ENCODE measurements around the gene CACNA1B. TPM values are rescaled to one million over a fixed set of nuclear protein-coding genes. Genes with fewer than 3 reads are reported as not detected.

The CACNA1B gene
- total RNA-seq, 1 experiment from 2014 or later, result 7.8 TPM

DNA sequence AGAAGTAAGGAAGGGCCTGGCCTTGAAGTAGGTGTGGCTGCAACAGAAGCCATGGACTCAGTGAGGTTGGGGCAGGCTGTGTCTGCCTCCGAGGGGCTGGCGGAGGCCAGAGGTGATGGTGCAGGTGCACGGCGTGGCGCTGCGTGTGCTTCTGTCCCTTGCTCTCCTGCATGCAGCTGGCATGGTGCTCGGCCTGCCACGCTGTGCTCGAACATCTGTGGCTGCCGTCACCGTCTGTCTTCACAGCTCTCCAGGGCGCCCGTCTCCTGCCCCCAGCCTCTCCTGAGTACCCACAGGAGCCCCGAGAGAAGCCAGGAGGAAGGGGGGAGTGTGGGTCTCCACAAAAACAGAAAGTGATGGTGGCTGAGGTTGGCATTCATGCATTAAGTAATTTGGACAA, 193.7 kb downstream of the CACNA1B start:
- peak overlapping the region in 2 of 3 experiments; percentile 64 to 85; a peak in 2 of 7 replicates for H3K27ac Mint-ChIP-seq
- Histone ChIP-seq H4K8ac (replicated peaks; ENCODE audit: insufficient read length, low read depth, low read length) (no peak overlapping the region), H3K56ac (ENCODE audit: insufficient read length, low read depth, low read length) (no peak overlapping the region), H3K14ac (ENCODE audit: insufficient read depth, low read length) (no peak overlapping the region), H3K79me1 (ENCODE audit: insufficient read depth, low read depth, low read length, poor library complexity, severe bottlenecking) (no peaks in the 10 kb centered on the region), H3K9me3 (ENCODE audit: control insufficient read depth, low read depth, low read length) (no peaks in the 10 kb centered on the region), H3K4me2 (ENCODE audit: insufficient read depth, insufficient read length, low read length) (no peak overlapping the region), H4K91ac (ENCODE audit: insufficient read length, low read depth, low read length) (no peak overlapping the region), H2BK12ac (ENCODE audit: insufficient read length, low read depth, low read length) (no peak overlapping the region), H2BK15ac (ENCODE audit: low read depth, low read length) (no peak overlapping the region), H3K79me2 (ENCODE audit: insufficient read depth, low read length) (no peaks in the 10 kb centered on the region), H3T11ph (ENCODE audit: low read length) (no peak overlapping the region), H3K4me1 (ENCODE audit: insufficient read depth, low read length) (peaks cover 3% of the 10 kb centered on the region; the same call in 1 of the 2 replicates), H3K27me3 (ENCODE audit: insufficient read depth, low read length) (no peaks in the 10 kb centered on the region), H2BK20ac (ENCODE audit: low read depth, low read length, poor library complexity, severe bottlenecking) (no peak overlapping the region), H3K27ac (ENCODE audit: insufficient read length, low read depth, low read length) (no peak overlapping the region), H2BK120ac (ENCODE audit: low read depth, low read length, poor library complexity, severe bottlenecking) (no peak overlapping the region), H4K20me1 (ENCODE audit: control insufficient read depth, insufficient read depth, insufficient read length) (no peaks in the 10 kb centered on the region), H4K5ac (ENCODE audit: insufficient read length, low read depth, low read length) (no peak overlapping the region), H2AK5ac (ENCODE audit: insufficient read length, low read length) (no peak overlapping the region), H2BK5ac (ENCODE audit: insufficient read length, low read length) (no peak overlapping the region), H3K23ac (ENCODE audit: insufficient read length, low read depth, low read length) (no peak overlapping the region), H3K9ac (ENCODE audit: extremely low read depth, insufficient read length, low read length) (no peak overlapping the region), H3K18ac (ENCODE audit: insufficient read length, low read depth, low read length) (no peak overlapping the region), H3K23me2 (ENCODE audit: insufficient read length, low read depth, low read length, poor library complexity, severe bottlenecking) (peaks cover 3% of the 10 kb centered on the region), H2AFZ (ENCODE audit: low read length) (no peak overlapping the region), H3K4ac (ENCODE audit: low read depth, low read length) (no peak overlapping the region)
- peaks cover 1% of the 10 kb centered on the region; the same call in 1 of the 2 replicates for H3K27me3 Mint-ChIP-seq (ENCODE audit: low read depth)
- no peak for DNase-seq
- H3K36me3 Mint-ChIP-seq (ENCODE audit: insufficient read depth in 1 of 3, low read depth in 3 of 3), result peaks cover 0 to 5% (median 0%) of the 10 kb centered on the region in 3 experiments; a peak in 1 of 7 replicates
- WGBS (ENCODE audit: extremely low coverage, insufficient read length, low lambda C conversion rate), result no CpG with 5 or more reads among the region's 14 CpGs
- H3K9me3 Mint-ChIP-seq, result no peaks in the 10 kb centered on the region
- TF ChIP-seq, protein P1, sequence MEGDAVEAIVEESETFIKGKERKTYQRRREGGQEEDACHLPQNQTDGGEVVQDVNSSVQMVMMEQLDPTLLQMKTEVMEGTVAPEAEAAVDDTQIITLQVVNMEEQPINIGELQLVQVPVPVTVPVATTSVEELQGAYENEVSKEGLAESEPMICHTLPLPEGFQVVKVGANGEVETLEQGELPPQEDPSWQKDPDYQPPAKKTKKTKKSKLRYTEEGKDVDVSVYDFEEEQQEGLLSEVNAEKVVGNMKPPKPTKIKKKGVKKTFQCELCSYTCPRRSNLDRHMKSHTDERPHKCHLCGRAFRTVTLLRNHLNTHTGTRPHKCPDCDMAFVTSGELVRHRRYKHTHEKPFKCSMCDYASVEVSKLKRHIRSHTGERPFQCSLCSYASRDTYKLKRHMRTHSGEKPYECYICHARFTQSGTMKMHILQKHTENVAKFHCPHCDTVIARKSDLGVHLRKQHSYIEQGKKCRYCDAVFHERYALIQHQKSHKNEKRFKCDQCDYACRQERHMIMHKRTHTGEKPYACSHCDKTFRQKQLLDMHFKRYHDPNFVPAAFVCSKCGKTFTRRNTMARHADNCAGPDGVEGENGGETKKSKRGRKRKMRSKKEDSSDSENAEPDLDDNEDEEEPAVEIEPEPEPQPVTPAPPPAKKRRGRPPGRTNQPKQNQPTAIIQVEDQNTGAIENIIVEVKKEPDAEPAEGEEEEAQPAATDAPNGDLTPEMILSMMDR (conservative IDR thresholded peaks at IDR 0.05), result no peak
- H3K4me1 Mint-ChIP-seq, result peaks cover 42 to 43% of the 10 kb centered on the region in 2 experiments
- H3K4me3 Mint-ChIP-seq, result no peak overlapping the region
